Measurements from ENCODE around the gene C2orf76. TPM values are rescaled to one million over a fixed set of nuclear protein-coding genes. Genes with fewer than 3 reads are reported as not detected.

The C2orf76 gene
- total and polyA plus RNA-seq, 7 experiments from 2014 or later, result 5.1 to 19.2 (median 9.1) TPM

- Mint-ChIP-seq H3K27ac (no peak overlapping the region), H3K9me3 (no peaks in the 10 kb centered on the region), H3K27me3 (peaks cover 0 to 13% (median 5%) of the 10 kb centered on the region in 5 donors), H3K4me3 (no peak overlapping the region), H3K4me1 (peaks cover 0 to 7% (median 0%) of the 10 kb centered on the region in 7 donors), H3K36me3 (no peaks in the 10 kb centered on the region)
- no peak overlapping the region for H3K27ac ChIP-seq (ENCODE audit: low read depth, low read length)
- no peaks in the 10 kb centered on the region for H3K27me3 ChIP-seq (ENCODE audit: control insufficient read depth in 2 of 2, insufficient read depth in 2 of 2, low read length in 2 of 2)
- intact Hi-C loops (cut with micrococcal nuclease), result no loop called here
- H3K36me3 ChIP-seq (ENCODE audit: control insufficient read depth in 2 of 3, insufficient read depth in 3 of 3, low read length in 3 of 3), result no peaks in the 10 kb centered on the region
- H3K4me1 ChIP-seq (ENCODE audit: control insufficient read depth in 2 of 2, insufficient read depth in 2 of 2, low read length in 2 of 2), result no peaks in the 10 kb centered on the region
- no peak for ATAC-seq
- no peak overlapping the region for H3K4me3 ChIP-seq (ENCODE audit: low read length)
- POLR2A ChIA-PET, result no interaction called here
- no peaks in the 10 kb centered on the region for H3K9me3 ChIP-seq (ENCODE audit: control insufficient read depth in 2 of 3, low read length in 3 of 3)
- CTCF ChIA-PET, result no interaction called here
- DNase-seq, result no peak
These were observed 23.1 kb upstream of the C2orf76 start for GRCh38 chr2:119389615-119390306.

DNA sequence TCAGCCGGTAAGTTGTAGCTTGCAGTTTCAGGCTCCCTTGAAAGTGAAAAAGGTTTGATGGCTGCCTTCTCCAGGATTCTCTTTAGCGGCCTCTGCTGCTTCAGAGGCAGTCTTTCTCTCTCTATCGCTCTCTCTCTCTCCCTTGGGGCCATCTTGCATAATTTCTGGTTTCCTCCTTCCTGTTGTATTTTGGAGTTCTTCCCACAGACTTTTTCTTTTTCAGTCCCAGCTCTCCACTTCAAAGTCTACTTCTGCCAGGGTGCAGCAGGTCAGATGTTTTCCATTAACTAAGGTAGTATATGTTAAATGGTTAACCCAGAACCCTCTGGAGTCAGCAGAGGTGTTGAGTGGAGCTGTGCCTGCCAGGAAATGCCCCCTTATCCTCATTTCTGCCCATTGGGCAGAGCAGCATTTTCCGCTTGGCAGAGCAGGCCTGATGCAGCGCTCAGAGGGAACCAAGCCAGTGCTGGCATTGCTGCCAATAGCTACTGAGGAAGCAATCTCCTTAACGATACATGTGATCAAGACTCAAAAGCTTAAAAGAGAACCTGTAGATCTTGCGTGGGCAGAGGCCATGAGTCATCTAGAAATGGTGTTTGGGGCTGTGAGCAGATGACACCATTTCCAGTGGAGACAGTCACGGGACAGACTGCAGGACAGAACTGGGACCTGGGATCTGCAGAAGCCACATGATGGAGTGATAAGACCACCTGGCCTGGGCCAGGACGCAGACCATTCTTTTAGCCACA lies 20.9 kb upstream of the C2orf76 start:
- DNase-seq, result peak in 1 of 9 donors; percentile 32
- no peak overlapping the region for H3K4me3 Mint-ChIP-seq
- CTCF ChIA-PET, result no interaction called here
- intact Hi-C loops (cut with micrococcal nuclease), result no loop called here
- H3K27ac Mint-ChIP-seq, result peak overlapping the region in 1 of 9 donors; percentile 57
- POLR2A ChIA-PET, result no interaction called here
- H3K9me3 Mint-ChIP-seq, result peaks cover 0 to 4% (median 0%) of the 10 kb centered on the region in 11 donors
- peaks cover 8 to 14% (median 10%) of the 10 kb centered on the region in 5 donors for H3K27me3 Mint-ChIP-seq
- Histone ChIP-seq H3K36me3 (ENCODE audit: control insufficient read depth in 2 of 3, insufficient read depth in 3 of 3, low read length in 3 of 3) (no peaks in the 10 kb centered on the region), H3K9me3 (ENCODE audit: control insufficient read depth in 2 of 3, low read length in 3 of 3) (no peaks in the 10 kb centered on the region), H3K4me1 (ENCODE audit: control insufficient read depth in 2 of 2, insufficient read depth in 2 of 2, low read length in 2 of 2) (no peaks in the 10 kb centered on the region), H3K27ac (ENCODE audit: low read depth, low read length) (no peak overlapping the region), H3K4me3 (ENCODE audit: low read length) (no peak overlapping the region), H3K27me3 (ENCODE audit: control insufficient read depth in 2 of 2, insufficient read depth in 2 of 2, low read length in 2 of 2) (no peaks in the 10 kb centered on the region)
- H3K36me3 Mint-ChIP-seq, result peaks cover 0 to 5% (median 0%) of the 10 kb centered on the region in 5 donors
- ATAC-seq, result peak; percentile 78
- H3K4me1 Mint-ChIP-seq, result peaks cover 0 to 7% (median 0%) of the 10 kb centered on the region in 7 donors

DNA sequence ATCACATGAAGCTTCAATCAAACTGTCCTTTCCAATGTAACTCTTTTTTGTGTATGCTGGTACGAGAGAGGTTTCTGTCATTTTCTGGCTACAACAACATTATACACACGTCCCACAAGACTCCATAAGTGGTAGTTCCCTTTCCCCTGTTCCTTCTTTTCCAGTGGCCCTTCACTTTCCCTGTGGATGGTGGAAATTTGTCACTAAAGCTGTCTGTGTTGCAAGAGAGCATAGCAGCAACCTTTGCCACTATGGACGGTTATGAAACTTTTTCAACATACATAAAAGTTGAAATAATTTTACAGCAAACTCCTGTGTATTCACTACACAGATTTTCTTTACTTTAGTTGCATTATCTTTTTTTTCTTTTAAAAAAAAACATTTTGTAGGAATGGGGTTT lies 18.8 kb upstream of the C2orf76 start:
- peaks cover 0 to 5% (median 0%) of the 10 kb centered on the region in 5 donors for H3K36me3 Mint-ChIP-seq
- H3K9me3 ChIP-seq (ENCODE audit: control insufficient read depth in 2 of 3, low read length in 3 of 3), result no peaks in the 10 kb centered on the region
- ATAC-seq (no peak), DNase-seq (no peak)
- H3K27me3 Mint-ChIP-seq, result peaks cover 8 to 24% (median 10%) of the 10 kb centered on the region in 5 donors
- no peaks in the 10 kb centered on the region for H3K27me3 ChIP-seq (ENCODE audit: control insufficient read depth in 2 of 2, insufficient read depth in 2 of 2, low read length in 2 of 2)
- POLR2A ChIA-PET, result no interaction called here
- CTCF ChIA-PET, result no interaction called here
- H3K4me1 ChIP-seq (ENCODE audit: control insufficient read depth in 2 of 2, insufficient read depth in 2 of 2, low read length in 2 of 2), result no peaks in the 10 kb centered on the region
- H3K36me3 ChIP-seq (ENCODE audit: control insufficient read depth in 2 of 3, insufficient read depth in 3 of 3, low read length in 3 of 3), result no peaks in the 10 kb centered on the region
- no peak overlapping the region for H3K27ac Mint-ChIP-seq
- H3K4me3 Mint-ChIP-seq, result no peak overlapping the region
- no peak overlapping the region for H3K4me3 ChIP-seq (ENCODE audit: low read length)
- H3K9me3 Mint-ChIP-seq, result peaks cover 0 to 4% (median 0%) of the 10 kb centered on the region in 11 donors
- H3K27ac ChIP-seq (ENCODE audit: low read depth, low read length), result no peak overlapping the region
- intact Hi-C loops (cut with micrococcal nuclease), result no loop called here
- peaks cover 0 to 7% (median 0%) of the 10 kb centered on the region in 7 donors for H3K4me1 Mint-ChIP-seq

DNA sequence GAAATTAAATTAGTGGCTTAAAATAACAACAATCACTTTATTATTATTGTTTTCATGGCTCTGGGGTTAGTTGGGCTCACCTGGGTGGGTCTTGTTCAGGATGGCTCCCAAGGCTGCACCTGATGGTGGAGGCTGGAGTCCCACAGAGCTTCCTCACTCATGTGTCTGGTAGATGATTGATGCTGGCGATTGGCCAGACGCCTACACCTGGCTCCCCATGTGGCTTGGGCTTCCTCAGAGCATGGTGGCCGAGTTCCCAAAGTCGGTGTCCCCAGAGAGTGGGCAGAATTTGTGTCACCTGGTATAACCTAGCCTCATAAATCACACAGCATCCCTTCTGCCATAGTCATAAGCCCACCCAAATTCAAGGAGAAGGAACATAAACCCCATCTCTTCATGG lies 18.3 kb upstream of the C2orf76 start:
- H3K9me3 Mint-ChIP-seq, result peaks cover 0 to 4% (median 0%) of the 10 kb centered on the region in 11 donors
- POLR2A ChIA-PET, result no interaction called here

DNA sequence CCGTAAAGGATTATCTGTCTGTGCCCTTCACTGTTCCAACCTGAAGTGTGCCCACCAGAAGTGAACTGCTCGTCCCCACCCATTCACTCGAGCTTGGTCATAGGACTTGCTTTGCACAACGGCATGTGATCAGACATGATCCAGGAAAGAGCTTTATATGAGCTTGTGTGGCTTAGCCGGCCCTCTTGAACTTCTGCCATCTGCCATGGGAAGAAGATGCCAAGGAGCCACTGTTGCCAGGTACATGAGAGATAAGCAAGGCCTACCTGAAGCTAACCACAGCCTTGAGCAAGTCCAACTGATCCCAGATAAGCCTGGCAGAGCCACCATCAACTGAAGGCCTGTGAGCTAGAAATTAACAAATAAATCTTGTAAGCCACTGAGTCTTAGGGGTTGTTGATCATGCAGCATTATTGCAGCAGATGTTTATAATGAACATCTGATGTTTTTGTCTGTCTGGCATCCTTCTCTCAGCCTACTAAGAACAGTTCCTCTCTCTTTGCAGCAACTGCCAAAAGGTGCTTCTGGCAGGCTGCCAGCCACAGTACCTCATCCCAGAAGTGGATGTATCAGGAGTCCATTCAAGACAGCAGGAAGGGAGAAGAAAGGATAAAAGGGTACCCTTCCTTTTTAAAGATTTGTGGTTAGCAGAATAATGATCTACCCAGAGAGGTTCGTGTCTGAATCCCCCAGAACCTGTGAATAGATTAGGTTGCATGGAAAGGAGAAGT lies 16.9 kb upstream of the C2orf76 start:
- intact Hi-C loops (cut with micrococcal nuclease), result no loop called here
- H3K36me3 Mint-ChIP-seq, result peaks cover 0 to 5% (median 0%) of the 10 kb centered on the region in 5 donors
- Histone ChIP-seq H3K27ac (ENCODE audit: low read depth, low read length) (no peak overlapping the region), H3K36me3 (ENCODE audit: control insufficient read depth in 2 of 3, insufficient read depth in 3 of 3, low read length in 3 of 3) (no peaks in the 10 kb centered on the region), H3K4me1 (ENCODE audit: control insufficient read depth in 2 of 2, insufficient read depth in 2 of 2, low read length in 2 of 2) (no peaks in the 10 kb centered on the region), H3K9me3 (ENCODE audit: control insufficient read depth in 2 of 3, low read length in 3 of 3) (no peaks in the 10 kb centered on the region), H3K4me3 (ENCODE audit: low read length) (no peak overlapping the region), H3K27me3 (ENCODE audit: control insufficient read depth in 2 of 2, insufficient read depth in 2 of 2, low read length in 2 of 2) (no peaks in the 10 kb centered on the region)
- peaks cover 0 to 7% (median 0%) of the 10 kb centered on the region in 7 donors for H3K4me1 Mint-ChIP-seq
- CTCF ChIA-PET, result no interaction called here
- POLR2A ChIA-PET, result interaction anchor here (1.1 kb wide), 1 partner anchor 16 kb away, joined by 3 read pairs; no protein-coding TSS in a partner anchor
- H3K27ac Mint-ChIP-seq, result no peak overlapping the region
- H3K4me3 Mint-ChIP-seq, result no peak overlapping the region
- peaks cover 8 to 32% (median 10%) of the 10 kb centered on the region in 5 donors for H3K27me3 Mint-ChIP-seq
- ATAC-seq (no peak), DNase-seq (no peak)
- H3K9me3 Mint-ChIP-seq, result peaks cover 0 to 4% (median 0%) of the 10 kb centered on the region in 11 donors

More for the DNA sequence above, 18.3 kb upstream of the C2orf76 start:
- no peaks in the 10 kb centered on the region for H3K27me3 ChIP-seq (ENCODE audit: control insufficient read depth in 2 of 2, insufficient read depth in 2 of 2, low read length in 2 of 2)
- CTCF ChIA-PET, result no interaction called here
- ATAC-seq (no peak), DNase-seq (no peak)
- intact Hi-C loops (cut with micrococcal nuclease), result no loop called here
- Mint-ChIP-seq H3K36me3 (peaks cover 0 to 5% (median 0%) of the 10 kb centered on the region in 5 donors), H3K4me3 (no peak overlapping the region), H3K27ac (no peak overlapping the region), H3K27me3 (peaks cover 8 to 28% (median 10%) of the 10 kb centered on the region in 5 donors), H3K4me1 (peaks cover 0 to 7% (median 0%) of the 10 kb centered on the region in 7 donors)
- no peaks in the 10 kb centered on the region for H3K36me3 ChIP-seq (ENCODE audit: control insufficient read depth in 2 of 3, insufficient read depth in 3 of 3, low read length in 3 of 3)
- H3K27ac ChIP-seq (ENCODE audit: low read depth, low read length), result no peak overlapping the region
- H3K4me1 ChIP-seq (ENCODE audit: control insufficient read depth in 2 of 2, insufficient read depth in 2 of 2, low read length in 2 of 2), result no peaks in the 10 kb centered on the region
- H3K9me3 ChIP-seq (ENCODE audit: control insufficient read depth in 2 of 3, low read length in 3 of 3), result no peaks in the 10 kb centered on the region
- no peak overlapping the region for H3K4me3 ChIP-seq (ENCODE audit: low read length)

GRCh38 chr2:119378566-119378965 lies 11.9 kb upstream of the C2orf76 start:
- peaks cover 0 to 16% (median 7%) of the 10 kb centered on the region in 11 donors for H3K9me3 Mint-ChIP-seq
- H3K36me3 Mint-ChIP-seq, result peaks cover 8 to 21% (median 16%) of the 10 kb centered on the region in 5 donors
- Histone ChIP-seq H3K4me1 (ENCODE audit: control insufficient read depth in 2 of 2, insufficient read depth in 2 of 2, low read length in 2 of 2) (no peaks in the 10 kb centered on the region), H3K27ac (ENCODE audit: low read depth, low read length) (no peak overlapping the region), H3K36me3 (ENCODE audit: control insufficient read depth in 2 of 3, insufficient read depth in 3 of 3, low read length in 3 of 3) (peaks cover 0 to 3% (median 1%) of the 10 kb centered on the region in 3 experiments), H3K4me3 (ENCODE audit: low read length) (no peak overlapping the region), H3K9me3 (ENCODE audit: control insufficient read depth in 2 of 3, low read length in 3 of 3) (peaks cover 0 to under 1% (median 0%) of the 10 kb centered on the region in 3 experiments), H3K27me3 (ENCODE audit: control insufficient read depth in 2 of 2, insufficient read depth in 2 of 2, low read length in 2 of 2) (no peaks in the 10 kb centered on the region)
- H3K4me1 Mint-ChIP-seq, result no peaks in the 10 kb centered on the region
- ChIA-PET CTCF (no interaction called here), POLR2A (interaction anchor here (0.6 kb wide), 1 partner anchor 16 kb away, joined by 3 read pairs; no protein-coding TSS in a partner anchor)
- no peak overlapping the region for H3K4me3 Mint-ChIP-seq
- no peak overlapping the region for H3K27ac Mint-ChIP-seq
- DNase-seq (no peak), ATAC-seq (no peak)
- H3K27me3 Mint-ChIP-seq, result peaks cover 0 to 22% (median 0%) of the 10 kb centered on the region in 5 donors
- intact Hi-C loops (cut with micrococcal nuclease), result no loop called here

Measured in naive thymus-derived CD4-positive, alpha-beta T cell (primary cell).